ENCODE data around the gene VGLL2. TPM values are rescaled to one million over a fixed set of nuclear protein-coding genes. Genes with fewer than 3 reads are reported as not detected.

The VGLL2 gene
- total RNA-seq, 1 experiment from 2014 or later = not detected

DNA sequence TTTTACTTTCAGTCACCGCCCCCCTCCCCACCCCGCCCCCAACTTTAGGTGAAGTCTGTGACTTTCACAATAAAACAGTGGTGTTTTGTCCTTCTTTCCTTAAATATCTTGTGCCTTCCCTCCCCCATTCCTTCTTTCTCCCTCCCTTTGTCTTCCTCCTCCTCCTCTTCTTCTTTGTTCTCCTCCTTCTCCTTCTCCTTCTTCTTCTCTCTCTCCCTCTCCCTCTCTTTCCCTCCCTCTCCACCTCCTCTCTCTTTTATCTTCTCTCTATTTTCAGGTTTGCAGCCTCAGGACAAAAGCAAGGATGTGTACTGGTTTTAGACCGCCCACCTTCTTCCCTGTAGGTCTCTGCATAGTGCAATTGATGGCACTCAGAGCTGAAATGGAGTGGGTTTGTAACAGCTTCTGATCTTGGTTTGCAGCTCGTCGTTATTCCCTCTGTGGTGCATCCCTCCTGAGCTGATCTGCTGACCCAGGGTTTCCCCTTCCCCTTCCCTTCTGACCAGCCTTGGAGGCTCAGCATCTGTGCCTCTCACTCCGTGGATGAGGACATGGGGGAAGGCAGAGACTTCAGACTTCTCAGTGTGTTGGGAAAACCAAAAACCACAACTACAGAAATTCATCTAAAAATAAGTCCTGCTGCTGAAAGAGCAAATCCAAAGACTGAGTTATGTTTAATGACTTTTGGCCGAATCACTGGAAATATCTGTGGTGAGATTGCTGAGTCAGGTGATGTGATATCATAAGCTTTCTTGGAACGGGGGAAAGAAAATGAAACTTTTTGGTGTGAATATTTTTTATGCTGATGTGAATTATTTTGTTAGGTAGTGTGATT, 6.9 kb downstream of the VGLL2 start:
- Mint-ChIP-seq H3K27ac (no peak overlapping the region), H3K4me1 (peaks cover 32% of the 10 kb centered on the region), H3K27me3 (ENCODE audit: low read depth) (peaks cover 89% of the 10 kb centered on the region), H3K36me3 (no peaks in the 10 kb centered on the region), H3K4me3 (peak overlapping the region; percentile 51), H3K9me3 (no peaks in the 10 kb centered on the region)
- POLR2A ChIA-PET = no interaction called here
- TF ChIP-seq, protein P1, sequence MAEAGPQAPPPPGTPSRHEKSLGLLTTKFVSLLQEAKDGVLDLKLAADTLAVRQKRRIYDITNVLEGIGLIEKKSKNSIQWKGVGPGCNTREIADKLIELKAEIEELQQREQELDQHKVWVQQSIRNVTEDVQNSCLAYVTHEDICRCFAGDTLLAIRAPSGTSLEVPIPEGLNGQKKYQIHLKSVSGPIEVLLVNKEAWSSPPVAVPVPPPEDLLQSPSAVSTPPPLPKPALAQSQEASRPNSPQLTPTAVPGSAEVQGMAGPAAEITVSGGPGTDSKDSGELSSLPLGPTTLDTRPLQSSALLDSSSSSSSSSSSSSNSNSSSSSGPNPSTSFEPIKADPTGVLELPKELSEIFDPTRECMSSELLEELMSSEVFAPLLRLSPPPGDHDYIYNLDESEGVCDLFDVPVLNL (CRISPR knock-in tag; IDR thresholded peaks at IDR 0.05; ENCODE audit: borderline replicate concordance, low read depth) = no peak
- TF ChIP-seq, protein P2, sequence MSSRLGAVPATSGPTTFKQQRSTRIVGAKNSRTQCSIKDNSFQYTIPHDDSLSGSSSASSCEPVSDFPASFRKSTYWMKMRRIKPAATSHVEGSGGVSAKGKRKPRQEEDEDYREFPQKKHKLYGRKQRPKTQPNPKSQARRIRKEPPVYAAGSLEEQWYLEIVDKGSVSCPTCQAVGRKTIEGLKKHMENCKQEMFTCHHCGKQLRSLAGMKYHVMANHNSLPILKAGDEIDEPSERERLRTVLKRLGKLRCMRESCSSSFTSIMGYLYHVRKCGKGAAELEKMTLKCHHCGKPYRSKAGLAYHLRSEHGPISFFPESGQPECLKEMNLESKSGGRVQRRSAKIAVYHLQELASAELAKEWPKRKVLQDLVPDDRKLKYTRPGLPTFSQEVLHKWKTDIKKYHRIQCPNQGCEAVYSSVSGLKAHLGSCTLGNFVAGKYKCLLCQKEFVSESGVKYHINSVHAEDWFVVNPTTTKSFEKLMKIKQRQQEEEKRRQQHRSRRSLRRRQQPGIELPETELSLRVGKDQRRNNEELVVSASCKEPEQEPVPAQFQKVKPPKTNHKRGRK (CRISPR knock-in tag; IDR thresholded peaks at IDR 0.05; ENCODE audit: borderline replicate concordance) = 0 out of 2 replicates have a peak, but pooled peaks have one; percentile 60
- CTCF ChIA-PET = interaction anchor here (0.8 kb wide), 1 partner anchor 12 kb away, joined by 3 read pairs; no protein-coding TSS in a partner anchor
- ATAC-seq = no peak; the same call in 1 of the 2 replicates
- DNase-seq (ENCODE audit: low spot score) = no peak

DNA sequence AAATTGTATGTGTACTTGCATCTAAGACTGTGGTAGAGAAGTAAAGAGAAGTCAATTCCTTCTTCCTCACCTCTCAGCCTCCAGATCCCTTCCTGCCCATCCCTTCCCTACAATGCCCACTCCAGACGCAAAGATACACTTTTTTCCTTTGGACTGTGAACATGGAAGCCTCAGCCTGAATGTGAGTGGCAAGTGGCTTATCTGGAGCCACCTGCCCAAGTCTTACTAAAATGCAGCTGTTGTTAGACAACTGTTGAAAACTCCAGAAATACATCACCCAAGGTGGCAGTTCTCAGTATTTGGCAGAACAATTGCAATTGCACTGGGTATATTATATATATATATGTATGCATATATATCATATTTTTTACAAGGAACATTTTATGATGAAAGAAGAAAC, 7.5 kb downstream of the VGLL2 start:
- Mint-ChIP-seq H3K4me1 (peaks cover 32% of the 10 kb centered on the region), H3K4me3 (no peak overlapping the region), H3K27me3 (ENCODE audit: low read depth) (peaks cover 83% of the 10 kb centered on the region), H3K36me3 (no peaks in the 10 kb centered on the region), H3K9me3 (no peaks in the 10 kb centered on the region), H3K27ac (no peak overlapping the region)
- CTCF ChIA-PET = no interaction called here
- DNase-seq (ENCODE audit: low spot score) (no peak), ATAC-seq (no peak)
- POLR2A ChIA-PET = no interaction called here
- no peak for TF ChIP-seq RORB (CRISPR knock-in tag; IDR thresholded peaks at IDR 0.05)
- no peak for TF ChIP-seq IRF2 (CRISPR knock-in tag; IDR thresholded peaks at IDR 0.05; ENCODE audit: borderline replicate concordance, low read depth)
- TF ChIP-seq ETV6 (CRISPR knock-in tag; IDR thresholded peaks at IDR 0.05) = no peak
- TF ChIP-seq, protein P3, sequence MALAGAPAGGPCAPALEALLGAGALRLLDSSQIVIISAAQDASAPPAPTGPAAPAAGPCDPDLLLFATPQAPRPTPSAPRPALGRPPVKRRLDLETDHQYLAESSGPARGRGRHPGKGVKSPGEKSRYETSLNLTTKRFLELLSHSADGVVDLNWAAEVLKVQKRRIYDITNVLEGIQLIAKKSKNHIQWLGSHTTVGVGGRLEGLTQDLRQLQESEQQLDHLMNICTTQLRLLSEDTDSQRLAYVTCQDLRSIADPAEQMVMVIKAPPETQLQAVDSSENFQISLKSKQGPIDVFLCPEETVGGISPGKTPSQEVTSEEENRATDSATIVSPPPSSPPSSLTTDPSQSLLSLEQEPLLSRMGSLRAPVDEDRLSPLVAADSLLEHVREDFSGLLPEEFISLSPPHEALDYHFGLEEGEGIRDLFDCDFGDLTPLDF (CRISPR knock-in tag; IDR thresholded peaks at IDR 0.05) = no peak
- TF ChIP-seq CREB1 (CRISPR knock-in tag; IDR thresholded peaks at IDR 0.05) = no peak
- TF ChIP-seq, protein P1 (CRISPR knock-in tag; IDR thresholded peaks at IDR 0.05; ENCODE audit: borderline replicate concordance, low read depth) = no peak
- no peak for TF ChIP-seq ZBTB21 (CRISPR knock-in tag; IDR thresholded peaks at IDR 0.05; ENCODE audit: borderline replicate concordance)
- TF ChIP-seq ZNF671 (CRISPR knock-in tag; IDR thresholded peaks at IDR 0.05) = no peak
- TF ChIP-seq ZNF396 (CRISPR knock-in tag; IDR thresholded peaks at IDR 0.05; ENCODE audit: borderline replicate concordance) = no peak
- TF ChIP-seq, protein P4, sequence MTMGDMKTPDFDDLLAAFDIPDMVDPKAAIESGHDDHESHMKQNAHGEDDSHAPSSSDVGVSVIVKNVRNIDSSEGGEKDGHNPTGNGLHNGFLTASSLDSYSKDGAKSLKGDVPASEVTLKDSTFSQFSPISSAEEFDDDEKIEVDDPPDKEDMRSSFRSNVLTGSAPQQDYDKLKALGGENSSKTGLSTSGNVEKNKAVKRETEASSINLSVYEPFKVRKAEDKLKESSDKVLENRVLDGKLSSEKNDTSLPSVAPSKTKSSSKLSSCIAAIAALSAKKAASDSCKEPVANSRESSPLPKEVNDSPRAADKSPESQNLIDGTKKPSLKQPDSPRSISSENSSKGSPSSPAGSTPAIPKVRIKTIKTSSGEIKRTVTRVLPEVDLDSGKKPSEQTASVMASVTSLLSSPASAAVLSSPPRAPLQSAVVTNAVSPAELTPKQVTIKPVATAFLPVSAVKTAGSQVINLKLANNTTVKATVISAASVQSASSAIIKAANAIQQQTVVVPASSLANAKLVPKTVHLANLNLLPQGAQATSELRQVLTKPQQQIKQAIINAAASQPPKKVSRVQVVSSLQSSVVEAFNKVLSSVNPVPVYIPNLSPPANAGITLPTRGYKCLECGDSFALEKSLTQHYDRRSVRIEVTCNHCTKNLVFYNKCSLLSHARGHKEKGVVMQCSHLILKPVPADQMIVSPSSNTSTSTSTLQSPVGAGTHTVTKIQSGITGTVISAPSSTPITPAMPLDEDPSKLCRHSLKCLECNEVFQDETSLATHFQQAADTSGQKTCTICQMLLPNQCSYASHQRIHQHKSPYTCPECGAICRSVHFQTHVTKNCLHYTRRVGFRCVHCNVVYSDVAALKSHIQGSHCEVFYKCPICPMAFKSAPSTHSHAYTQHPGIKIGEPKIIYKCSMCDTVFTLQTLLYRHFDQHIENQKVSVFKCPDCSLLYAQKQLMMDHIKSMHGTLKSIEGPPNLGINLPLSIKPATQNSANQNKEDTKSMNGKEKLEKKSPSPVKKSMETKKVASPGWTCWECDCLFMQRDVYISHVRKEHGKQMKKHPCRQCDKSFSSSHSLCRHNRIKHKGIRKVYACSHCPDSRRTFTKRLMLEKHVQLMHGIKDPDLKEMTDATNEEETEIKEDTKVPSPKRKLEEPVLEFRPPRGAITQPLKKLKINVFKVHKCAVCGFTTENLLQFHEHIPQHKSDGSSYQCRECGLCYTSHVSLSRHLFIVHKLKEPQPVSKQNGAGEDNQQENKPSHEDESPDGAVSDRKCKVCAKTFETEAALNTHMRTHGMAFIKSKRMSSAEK (CRISPR knock-in tag; IDR thresholded peaks at IDR 0.05; ENCODE audit: borderline replicate concordance) = no peak
- TF ChIP-seq SMAD3 (CRISPR knock-in tag; IDR thresholded peaks at IDR 0.05; ENCODE audit: borderline replicate concordance) = no peak
- TF ChIP-seq, protein P5, sequence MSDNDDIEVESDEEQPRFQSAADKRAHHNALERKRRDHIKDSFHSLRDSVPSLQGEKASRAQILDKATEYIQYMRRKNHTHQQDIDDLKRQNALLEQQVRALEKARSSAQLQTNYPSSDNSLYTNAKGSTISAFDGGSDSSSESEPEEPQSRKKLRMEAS (CRISPR knock-in tag; IDR thresholded peaks at IDR 0.05) = no peak

Measured in WTC11 (cell line).